H7 (cell line): ENCODE measurements around the gene TSSC4. TPM values are rescaled to one million over a fixed set of nuclear protein-coding genes. Genes with fewer than 3 reads are reported as not detected.
A peak's percentile ranks its signal among the peaks of the same experiment; 100 is the strongest.

Source experiments
- DNase-seq: peaks from one replicate; pipeline ENCODE4 v3.0.0; 2012
- H3K27me3 ChIP-seq: 2 replicates; pipeline ENCODE4 v1.6.0; 2011; ENCODE audit warnings: mild to moderate bottlenecking, low read length; ENCODE audit not compliant: control insufficient read depth, insufficient read depth
- H3K36me3 ChIP-seq: replicated peaks from 2 replicates; pipeline ENCODE4 v1.5.1; 2011; ENCODE audit warnings: low read length; ENCODE audit not compliant: control insufficient read depth, insufficient read depth
- H3K4me3 ChIP-seq: 2 replicates; pipeline ENCODE4 v1.5.1; 2011; ENCODE audit warnings: low read depth, mild to moderate bottlenecking, control low read depth, low read length, moderate library complexity; ENCODE audit not compliant: insufficient read depth
- total RNA-seq: library from RNA; depleted of rRNA; stranded (reverse); fragments of >200 nt; shearing (Covaris generic); gene quantifications from 2 replicates; pipeline ENCODE4 v1.2.3, GENCODE V29; 2014

Gene TSSC4
- total RNA-seq, 1 experiment from 2014 or later = 60.5 TPM

DNA sequence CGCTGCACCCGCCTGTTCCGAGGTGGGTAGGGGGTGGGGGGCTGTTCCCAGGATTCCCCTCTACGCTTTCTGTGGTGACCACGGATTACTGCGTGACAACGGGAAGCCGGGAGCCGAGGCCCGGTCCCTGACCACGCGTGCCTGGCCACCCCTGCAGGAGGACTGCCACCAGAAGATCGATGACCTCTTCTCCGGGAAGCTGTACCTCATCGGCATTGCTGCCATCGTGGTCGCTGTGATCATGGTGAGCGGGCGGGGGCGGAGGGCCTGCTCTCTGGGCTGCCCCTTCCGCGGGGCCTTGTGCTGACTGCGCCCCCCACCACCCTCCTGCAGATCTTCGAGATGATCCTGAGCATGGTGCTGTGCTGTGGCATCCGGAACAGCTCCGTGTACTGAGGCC, 4.1 kb upstream of the TSSC4 start:
- Histone ChIP-seq H3K36me3 (peaks cover 4% of the 10 kb centered on the region), H3K27me3 (no peaks in the 10 kb centered on the region), H3K4me3 (no peak overlapping the region)
- DNase-seq = no peak

DNA sequence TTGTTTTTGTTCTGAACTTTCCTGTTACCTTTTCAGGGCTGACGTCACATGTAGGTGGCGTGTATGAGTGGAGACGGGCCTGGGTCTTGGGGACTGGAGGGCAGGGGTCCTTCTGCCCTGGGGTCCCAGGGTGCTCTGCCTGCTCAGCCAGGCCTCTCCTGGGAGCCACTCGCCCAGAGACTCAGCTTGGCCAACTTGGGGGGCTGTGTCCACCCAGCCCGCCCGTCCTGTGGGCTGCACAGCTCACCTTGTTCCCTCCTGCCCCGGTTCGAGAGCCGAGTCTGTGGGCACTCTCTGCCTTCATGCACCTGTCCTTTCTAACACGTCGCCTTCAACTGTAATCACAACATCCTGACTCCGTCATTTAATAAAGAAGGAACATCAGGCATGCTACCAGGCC, 3.5 kb upstream of the TSSC4 start:
- no peak for DNase-seq
- Histone ChIP-seq H3K36me3 (peaks cover 4% of the 10 kb centered on the region), H3K27me3 (no peaks in the 10 kb centered on the region), H3K4me3 (no peak overlapping the region)

DNA sequence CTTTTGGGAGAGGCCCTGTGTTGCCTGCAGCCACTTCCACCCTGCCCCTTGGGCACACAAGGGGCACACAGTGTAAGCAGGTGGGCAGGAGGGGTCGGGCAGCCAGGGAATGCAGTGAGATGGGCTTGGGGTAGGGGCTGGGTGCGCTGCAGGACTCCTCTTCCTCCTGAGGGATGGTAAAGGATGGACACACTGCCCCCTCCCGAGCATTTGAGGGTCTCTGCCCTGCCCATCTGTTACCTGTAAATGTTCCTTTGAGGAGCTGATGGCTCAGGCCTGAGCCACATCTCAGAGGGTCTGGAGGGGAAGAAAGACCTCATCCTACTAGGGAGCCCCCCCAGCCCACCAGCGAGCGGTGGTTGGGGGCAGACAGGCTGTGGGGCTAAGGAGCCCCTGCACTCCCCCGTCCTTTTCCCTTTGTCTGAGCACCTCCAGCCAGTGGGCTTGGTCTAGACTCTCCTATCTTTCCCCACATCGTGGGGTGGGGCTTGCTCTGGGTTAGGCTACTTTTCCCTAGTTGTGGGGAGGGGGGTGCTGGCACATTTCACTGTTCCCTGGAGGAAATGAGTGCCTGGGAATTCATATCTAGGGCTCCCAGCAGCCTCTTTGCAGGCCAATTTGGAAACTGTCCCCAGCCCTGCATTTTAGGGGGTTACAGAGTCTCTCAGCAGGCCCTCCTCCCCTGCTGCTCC, 1.7 kb upstream of the TSSC4 start:
- peak; percentile 71 for DNase-seq
- H3K36me3 ChIP-seq = peaks cover 6% of the 10 kb centered on the region
- H3K4me3 ChIP-seq = no peak overlapping the region
- H3K27me3 ChIP-seq = no peaks in the 10 kb centered on the region

DNA sequence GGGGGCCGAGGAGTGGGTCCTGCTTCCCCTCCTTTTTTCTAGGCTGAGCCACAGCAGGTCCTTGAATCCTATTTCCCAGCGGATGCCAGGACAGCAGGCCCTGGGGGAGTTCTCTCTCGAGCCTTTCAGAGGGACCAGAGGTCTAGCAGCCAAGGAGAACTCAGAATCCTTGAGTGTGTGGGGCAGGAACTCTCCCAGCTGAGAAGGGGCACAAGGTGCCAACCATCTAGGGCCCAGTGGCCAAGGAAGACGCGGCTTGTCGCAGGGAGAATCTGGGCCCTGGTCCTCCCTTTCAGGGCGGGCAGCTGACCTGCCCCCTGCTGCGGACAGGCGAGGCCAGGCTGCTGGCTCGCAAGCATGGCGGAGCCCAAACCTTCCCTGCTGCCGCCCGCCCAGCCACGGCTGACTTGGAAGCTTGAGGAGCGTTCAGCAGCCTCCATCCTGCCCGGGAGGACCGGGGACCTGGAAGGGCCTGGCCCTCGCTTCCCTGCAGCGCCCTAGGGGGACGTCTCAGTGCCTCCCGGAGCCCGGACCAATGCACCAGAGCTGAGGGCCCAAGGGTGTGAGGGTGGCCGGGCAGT, 972 bp upstream of the TSSC4 start:
- peaks cover 6% of the 10 kb centered on the region for H3K36me3 ChIP-seq
- no peaks in the 10 kb centered on the region for H3K27me3 ChIP-seq
- peak overlapping the region; percentile 76 for H3K4me3 ChIP-seq
- DNase-seq = peak; percentile 89

DNA sequence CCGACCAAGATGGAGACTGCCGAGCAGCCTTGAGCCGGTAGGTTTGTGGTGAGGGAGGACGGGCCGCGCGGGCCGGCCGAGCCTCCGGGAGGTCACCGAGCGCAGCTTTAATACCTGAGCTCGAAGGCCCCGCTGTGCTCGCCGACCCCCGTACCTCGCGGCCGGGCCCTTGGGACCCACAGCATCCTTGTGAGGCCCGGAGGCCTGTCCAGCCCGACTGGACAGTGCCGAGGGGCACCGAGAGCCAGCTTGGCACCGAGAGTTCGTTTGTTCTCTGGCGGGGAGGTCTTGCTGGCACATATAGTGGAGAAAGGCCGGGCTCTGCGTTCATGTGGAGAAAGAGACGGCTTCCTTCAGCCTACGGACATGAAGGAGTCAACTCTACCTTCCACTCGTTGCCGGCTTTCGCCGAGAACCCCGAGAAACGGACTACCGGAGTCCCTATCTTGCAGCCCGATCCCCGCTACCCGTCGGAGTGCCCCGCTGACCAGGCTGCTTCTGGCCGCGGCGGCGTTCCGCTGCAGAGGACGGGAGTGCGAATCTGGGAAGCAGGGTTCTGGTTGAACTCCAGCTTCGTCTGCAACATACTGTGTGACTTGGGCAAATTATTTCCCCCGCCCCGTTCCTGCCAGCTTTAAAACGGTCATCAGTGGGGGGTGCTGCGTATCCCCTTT, 349 bp downstream of the TSSC4 start:
- H3K36me3 ChIP-seq = peaks cover 3% of the 10 kb centered on the region
- H3K4me3 ChIP-seq = peak overlapping the region; percentile 99
- no peaks in the 10 kb centered on the region for H3K27me3 ChIP-seq
- no peak for DNase-seq

DNA sequence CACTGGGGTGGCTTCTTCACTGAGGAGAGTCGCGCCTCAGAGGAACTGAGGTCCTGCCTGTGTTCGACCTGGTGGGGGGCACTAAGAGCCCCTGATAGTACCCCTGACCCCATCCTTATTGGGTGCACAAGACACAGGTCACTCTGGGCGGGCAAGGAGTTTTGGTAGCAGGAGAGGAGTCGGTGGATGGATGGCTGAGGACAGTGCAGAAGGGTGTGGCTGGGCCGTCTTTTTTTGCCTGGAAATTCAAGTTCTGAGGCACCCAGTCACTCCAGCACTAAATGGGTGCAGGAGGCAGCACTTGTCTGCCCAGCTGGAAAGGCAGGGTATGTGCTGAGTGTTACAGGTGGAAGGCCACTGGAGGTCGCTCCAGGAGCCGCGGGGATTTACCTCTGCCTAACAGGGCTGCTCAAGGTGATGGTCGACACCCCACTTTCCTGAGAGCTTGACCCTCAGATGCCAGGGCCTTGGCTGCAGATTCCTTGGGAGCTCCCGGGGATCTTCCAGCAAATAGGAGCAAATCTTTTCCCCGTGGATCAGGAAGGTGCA, 960 bp downstream of the TSSC4 start:
- H3K4me3 ChIP-seq = peak overlapping the region; percentile 99
- DNase-seq = no peak
- H3K36me3 ChIP-seq = peaks cover 3% of the 10 kb centered on the region
- H3K27me3 ChIP-seq = no peaks in the 10 kb centered on the region

DNA sequence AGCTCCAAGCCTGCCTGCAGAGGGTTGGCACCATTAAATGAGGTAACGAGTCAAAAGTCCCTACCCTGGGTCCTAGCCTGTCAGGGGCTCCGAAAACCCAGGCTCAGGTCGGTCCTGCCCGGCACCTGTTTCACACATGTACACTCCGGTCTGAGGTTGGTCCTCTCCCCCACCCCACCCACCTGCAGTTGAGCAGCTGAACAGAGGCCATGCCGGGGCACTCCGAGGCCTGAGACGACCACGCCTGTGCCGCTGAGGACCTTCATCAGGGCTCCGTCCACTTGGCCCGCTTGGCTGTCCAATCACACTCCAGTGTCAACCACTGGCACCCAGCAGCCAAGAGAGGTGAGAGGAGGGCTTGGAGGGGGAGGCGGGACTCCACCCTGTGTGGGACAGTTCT, 1.6 kb downstream of the TSSC4 start:
- Histone ChIP-seq H3K4me3 (no peak overlapping the region), H3K27me3 (no peaks in the 10 kb centered on the region), H3K36me3 (peaks cover 3% of the 10 kb centered on the region)
- DNase-seq = no peak

DNA sequence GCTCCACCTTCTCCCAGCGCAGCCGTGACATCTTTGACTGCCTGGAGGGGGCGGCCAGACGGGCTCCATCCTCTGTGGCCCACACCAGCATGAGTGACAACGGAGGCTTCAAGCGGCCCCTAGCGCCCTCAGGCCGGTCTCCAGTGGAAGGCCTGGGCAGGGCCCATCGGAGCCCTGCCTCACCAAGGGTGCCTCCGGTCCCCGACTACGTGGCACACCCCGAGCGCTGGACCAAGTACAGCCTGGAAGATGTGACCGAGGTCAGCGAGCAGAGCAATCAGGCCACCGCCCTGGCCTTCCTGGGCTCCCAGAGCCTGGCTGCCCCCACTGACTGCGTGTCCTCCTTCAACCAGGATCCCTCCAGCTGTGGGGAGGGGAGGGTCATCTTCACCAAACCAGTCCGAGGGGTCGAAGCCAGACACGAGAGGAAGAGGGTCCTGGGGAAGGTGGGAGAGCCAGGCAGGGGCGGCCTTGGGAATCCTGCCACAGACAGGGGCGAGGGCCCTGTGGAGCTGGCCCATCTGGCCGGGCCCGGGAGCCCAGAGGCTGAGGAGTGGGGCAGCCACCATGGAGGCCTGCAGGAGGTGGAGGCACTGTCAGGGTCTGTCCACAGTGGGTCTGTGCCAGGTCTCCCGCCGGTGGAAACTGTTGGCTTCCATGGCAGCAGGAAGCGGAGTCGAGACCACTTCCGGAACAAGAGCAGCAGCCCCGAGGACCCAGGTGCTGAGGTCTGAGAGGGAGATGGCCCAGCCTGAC, 2.5 kb downstream of the TSSC4 start:
- DNase-seq = no peak
- H3K27me3 ChIP-seq = no peaks in the 10 kb centered on the region
- H3K4me3 ChIP-seq = no peak overlapping the region
- peaks cover 2% of the 10 kb centered on the region for H3K36me3 ChIP-seq

DNA sequence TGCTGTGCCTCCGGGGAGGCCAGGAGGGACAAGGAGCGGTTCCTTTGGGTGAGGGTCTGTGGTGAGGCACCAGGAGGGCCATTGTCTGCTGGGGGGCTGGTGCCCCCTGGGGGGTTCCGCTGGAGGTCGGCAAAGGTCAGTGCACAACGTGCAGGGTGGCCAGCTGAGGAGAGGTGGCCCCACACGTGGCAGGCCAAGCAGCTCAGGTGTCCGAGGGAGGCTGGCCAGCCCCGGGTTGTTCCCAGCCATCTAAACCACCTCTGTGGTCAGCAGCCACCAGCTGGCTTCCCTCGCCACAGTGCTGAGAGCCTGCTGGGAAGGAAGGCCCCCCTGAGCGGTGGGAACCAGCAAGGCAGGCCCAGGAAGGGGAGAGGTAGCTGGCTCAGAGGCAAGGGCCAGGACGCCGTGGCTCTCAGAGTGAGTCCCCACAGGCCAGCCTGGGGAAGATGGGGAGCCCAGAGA, 4.2 kb downstream of the TSSC4 start:
- no peak for DNase-seq
- Histone ChIP-seq H3K4me3 (no peak overlapping the region), H3K27me3 (no peaks in the 10 kb centered on the region), H3K36me3 (peaks cover 2% of the 10 kb centered on the region)

DNA sequence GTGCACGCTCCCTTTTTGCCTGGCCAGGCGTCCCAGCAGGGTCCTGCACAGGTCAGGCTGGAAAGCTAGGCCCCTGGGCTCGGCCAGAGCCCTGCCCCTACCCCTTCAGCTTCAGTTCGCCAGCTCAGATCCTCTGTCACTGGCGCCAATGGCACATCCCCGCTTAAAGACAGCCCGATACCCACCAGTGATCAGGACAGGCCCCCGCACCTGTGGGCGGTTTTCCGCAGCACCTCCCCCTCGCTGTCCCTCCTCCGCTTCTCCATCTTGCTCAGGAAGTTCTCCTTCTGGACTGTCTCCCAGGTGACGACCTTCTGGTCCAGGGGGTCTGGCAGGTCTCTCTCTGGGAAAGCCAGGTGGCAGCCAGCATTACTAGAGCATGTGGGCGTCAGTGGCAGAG, 5.9 kb downstream of the TSSC4 start:
- Histone ChIP-seq H3K36me3 (peaks cover 2% of the 10 kb centered on the region), H3K4me3 (no peak overlapping the region), H3K27me3 (no peaks in the 10 kb centered on the region)
- DNase-seq = no peak

DNA sequence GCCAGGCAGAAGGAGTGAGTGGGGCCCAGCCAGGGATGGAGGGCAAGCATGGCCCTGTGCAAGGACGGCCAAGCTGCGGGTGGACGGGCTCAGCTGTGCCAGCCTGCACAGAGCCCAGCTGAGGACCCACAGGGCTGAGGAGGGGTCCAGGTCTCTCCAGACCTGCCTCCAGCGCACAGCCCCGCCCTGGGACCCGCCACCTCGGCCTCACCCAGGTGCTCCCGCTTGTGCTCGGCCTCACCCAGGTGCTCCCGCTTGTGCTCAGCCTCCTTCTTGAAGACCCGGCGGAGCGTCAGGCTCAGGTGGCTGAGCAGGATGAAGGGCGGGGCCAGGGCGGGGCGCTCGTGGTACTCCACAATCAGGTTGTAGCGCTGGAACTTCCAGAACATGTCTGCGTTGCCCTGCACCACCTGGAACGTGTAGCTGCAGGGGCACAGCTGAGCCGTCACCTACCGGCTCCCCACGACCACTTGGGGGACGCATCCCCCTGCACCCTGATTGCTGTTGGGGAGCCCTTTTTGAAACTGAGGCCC, 6.4 kb downstream of the TSSC4 start:
- H3K4me3 ChIP-seq = no peak overlapping the region

DNA sequence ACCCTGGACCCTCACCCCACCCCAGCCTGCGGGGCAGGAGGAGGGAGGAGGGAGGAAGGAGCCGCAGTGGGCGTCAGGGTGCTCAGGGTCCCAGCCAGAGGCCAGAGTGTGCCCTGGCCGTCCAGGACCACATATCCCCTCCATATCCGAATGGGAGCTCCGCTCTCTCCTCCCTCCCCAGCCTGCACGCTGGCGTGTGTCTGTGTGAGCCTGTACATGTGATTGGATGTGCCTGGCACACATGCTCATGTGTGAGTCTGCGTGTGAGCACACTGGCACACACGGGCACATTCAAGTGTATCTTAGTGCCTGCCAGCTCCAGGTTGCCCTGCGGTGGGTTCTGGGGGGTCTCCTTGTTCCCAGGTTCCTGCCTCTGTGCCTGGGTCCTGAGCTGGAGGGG, 8.1 kb downstream of the TSSC4 start:
- H3K4me3 ChIP-seq = no peak overlapping the region
- no peaks in the 10 kb centered on the region for H3K36me3 ChIP-seq
- no peak for DNase-seq
- H3K27me3 ChIP-seq = no peaks in the 10 kb centered on the region

More for the DNA sequence above, 6.4 kb downstream of the TSSC4 start:
- H3K27me3 ChIP-seq = no peaks in the 10 kb centered on the region
- DNase-seq = no peak
- H3K36me3 ChIP-seq = peaks cover 2% of the 10 kb centered on the region

DNA sequence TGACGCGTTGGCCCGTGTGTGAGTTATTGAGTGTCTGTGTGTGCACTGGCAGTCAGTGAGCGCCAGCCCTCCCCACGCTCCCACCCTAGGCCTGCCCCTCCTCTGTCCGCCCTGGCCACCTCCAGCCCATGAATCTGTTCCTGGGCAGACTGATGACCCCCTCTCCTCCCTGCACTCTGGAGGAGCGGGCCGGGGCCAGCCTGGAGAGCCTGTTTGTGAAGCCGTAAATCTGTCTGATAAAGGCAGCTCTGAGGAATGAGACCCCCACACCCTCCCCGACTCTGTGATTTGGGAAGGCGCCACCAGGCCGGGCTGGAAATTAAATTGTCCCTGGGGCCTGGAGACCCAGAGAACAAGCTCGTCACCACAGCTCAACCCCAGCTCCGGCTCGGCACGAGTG, 8.6 kb downstream of the TSSC4 start:
- Histone ChIP-seq H3K4me3 (no peak overlapping the region), H3K36me3 (no peaks in the 10 kb centered on the region), H3K27me3 (no peaks in the 10 kb centered on the region)
- DNase-seq = no peak
